Glutamatergic neuron (in vitro differentiated cells): ENCODE data around the gene MORN5. TPM values are rescaled to one million over a fixed set of nuclear protein-coding genes. Genes with fewer than 3 reads are reported as not detected.

ENCODE experiments used
- DNase-seq: peaks from one replicate; pipeline ENCODE4 v3.0.0; 2022
- H3K27ac Mint-ChIP-seq: one replicate; pipeline ENCODE4 v1.8.0; 2020; ENCODE audit warnings: mild to moderate bottlenecking, mixed read lengths, inconsistent platforms; ENCODE audit not compliant: unreplicated experiment
- H3K27me3 Mint-ChIP-seq: one replicate; pipeline ENCODE4 v1.8.0; 2020; ENCODE audit warnings: mild to moderate bottlenecking, moderate library complexity, mixed read lengths, inconsistent platforms; ENCODE audit not compliant: unreplicated experiment
- H3K36me3 Mint-ChIP-seq: one replicate; pipeline ENCODE4 v1.8.0; 2020; ENCODE audit warnings: mild to moderate bottlenecking, mixed read lengths, inconsistent platforms; ENCODE audit not compliant: unreplicated experiment
- H3K4me1 Mint-ChIP-seq: one replicate; pipeline ENCODE4 v1.8.0; 2020; ENCODE audit warnings: mild to moderate bottlenecking, low read depth, mixed read lengths, inconsistent platforms; ENCODE audit not compliant: unreplicated experiment
- H3K4me3 Mint-ChIP-seq: one replicate; pipeline ENCODE4 v1.8.0; 2020; ENCODE audit warnings: mild to moderate bottlenecking, mixed read lengths, inconsistent platforms; ENCODE audit not compliant: unreplicated experiment
- H3K9me3 Mint-ChIP-seq: one replicate; pipeline ENCODE4 v1.8.0; 2020; ENCODE audit warnings: mild to moderate bottlenecking, moderate library complexity, mixed read lengths, inconsistent platforms; ENCODE audit not compliant: unreplicated experiment
- CTCF ChIP-seq: fragments of 200-600 bp; sonication (generic); IDR thresholded peaks from one replicate; pipeline ENCODE4 v1.5.0; 2021; ENCODE audit not compliant: partially characterized antibody, unreplicated experiment
- total RNA-seq: library from RNA; stranded (reverse); fragmentation: NEBNext Ultra II Directional; extraction: Animal tissue kit (Norgen Biotek cat#: 25700); gene quantifications from one replicate; pipeline ENCODE4 v1.2.1, GENCODE V29; 2021; ENCODE audit not compliant: unreplicated experiment

MORN5 gene
- total RNA-seq, 1 donor from 2014 or later = not detected

- peaks cover 19% of the 10 kb centered on the region for H3K27me3 Mint-ChIP-seq
- DNase-seq = no peak
- H3K4me1 Mint-ChIP-seq = no peaks in the 10 kb centered on the region
- H3K9me3 Mint-ChIP-seq = peaks cover 7% of the 10 kb centered on the region
- no peak for TF ChIP-seq CTCF
- H3K27ac Mint-ChIP-seq = no peak overlapping the region
- no peak overlapping the region for H3K4me3 Mint-ChIP-seq
- H3K36me3 Mint-ChIP-seq = no peaks in the 10 kb centered on the region
Observed at GRCh38 chr9:122121931-122122330, 37.8 kb upstream of the MORN5 start.

GRCh38 chr9:122122468-122122867, 37.2 kb upstream of the MORN5 start:
- DNase-seq = no peak
- no peaks in the 10 kb centered on the region for H3K36me3 Mint-ChIP-seq

GRCh38 chr9:122122903-122123632, 36.6 kb upstream of the MORN5 start:
- Mint-ChIP-seq H3K9me3 (peaks cover 7% of the 10 kb centered on the region), H3K4me1 (no peaks in the 10 kb centered on the region), H3K36me3 (no peaks in the 10 kb centered on the region), H3K27me3 (peaks cover 19% of the 10 kb centered on the region), H3K4me3 (no peak overlapping the region), H3K27ac (no peak overlapping the region)
- TF ChIP-seq CTCF = peak; percentile 97
- DNase-seq = peak; percentile 87

More at GRCh38 chr9:122122468-122122867, 37.2 kb upstream of the MORN5 start:
- Mint-ChIP-seq H3K27me3 (peaks cover 19% of the 10 kb centered on the region), H3K9me3 (peaks cover 7% of the 10 kb centered on the region), H3K27ac (no peak overlapping the region), H3K4me3 (no peak overlapping the region), H3K4me1 (no peaks in the 10 kb centered on the region)
- TF ChIP-seq CTCF = no peak

- peaks cover 6% of the 10 kb centered on the region for H3K9me3 Mint-ChIP-seq
- peak overlapping the region; percentile 30 for H3K4me3 Mint-ChIP-seq
- DNase-seq = no peak
- peaks cover 19% of the 10 kb centered on the region for H3K27me3 Mint-ChIP-seq
- TF ChIP-seq CTCF = no peak
- no peaks in the 10 kb centered on the region for H3K4me1 Mint-ChIP-seq
- no peak overlapping the region for H3K27ac Mint-ChIP-seq
- H3K36me3 Mint-ChIP-seq = no peaks in the 10 kb centered on the region
Observed at GRCh38 chr9:122124048-122124447, 35.7 kb upstream of the MORN5 start.

GRCh38 chr9:122124528-122124927, 35.2 kb upstream of the MORN5 start:
- TF ChIP-seq CTCF = no peak
- Mint-ChIP-seq H3K4me3 (peak overlapping the region; percentile 30), H3K27me3 (peaks cover 19% of the 10 kb centered on the region), H3K9me3 (peaks cover 6% of the 10 kb centered on the region), H3K4me1 (no peaks in the 10 kb centered on the region), H3K27ac (no peak overlapping the region), H3K36me3 (no peaks in the 10 kb centered on the region)
- no peak for DNase-seq
